ENCODE results near the gene TMEM175. TPM values are rescaled to one million over a fixed set of nuclear protein-coding genes. Genes with fewer than 3 reads are reported as not detected.

The TMEM175 gene
- total and polyA plus RNA-seq, 2 of the 4 experiments (the other 2 are of a cell fraction), result 7.7 to 41.9 TPM

DNA sequence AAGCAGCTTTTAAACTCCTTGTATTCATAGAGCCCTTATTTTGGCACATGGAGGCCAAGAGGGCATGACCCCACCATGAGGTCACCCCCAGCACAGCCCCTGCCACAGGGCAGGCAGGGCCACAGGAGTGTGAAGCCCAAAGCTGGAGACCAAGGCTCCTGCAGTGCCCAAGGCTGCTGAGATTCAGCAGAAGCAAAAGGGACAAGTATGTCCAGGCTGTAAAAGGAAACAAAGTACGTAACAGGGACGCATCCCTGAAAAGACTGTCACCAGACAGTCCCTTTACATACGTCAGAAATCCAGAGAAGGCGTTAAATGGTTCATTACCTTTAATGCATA is 19.0 kb upstream of the TMEM175 start:
- BruUV-seq (replicated peaks), result no TSS peak
- Histone ChIP-seq H3K79me1 (ENCODE audit: low read depth in 1 of 2, low read length in 2 of 2) (peaks cover 9 to 65% of the 10 kb centered on the region in 2 experiments), H2AK5ac (ENCODE audit: low read depth, low read length) (no peak overlapping the region), H3K9me1 (ENCODE audit: insufficient read depth, low read length) (peaks cover 5% of the 10 kb centered on the region; the same call in 1 of the 2 replicates), H2BK15ac (ENCODE audit: low read depth, low read length) (no peak overlapping the region), H4K91ac (ENCODE audit: insufficient read depth, low read depth, low read length) (no peak overlapping the region), H3K36me3 (ENCODE audit: control insufficient read depth, insufficient read depth, low read length) (peaks cover 19% of the 10 kb centered on the region), H4K20me1 (ENCODE audit: insufficient read depth, low read length) (peaks cover 72% of the 10 kb centered on the region), H2BK5ac (ENCODE audit: low read depth, low read length, poor library complexity, severe bottlenecking) (no peak overlapping the region), H2AFZ (replicated peaks; ENCODE audit: low read length, poor library complexity) (no peak overlapping the region), H2BK120ac (ENCODE audit: low read depth, low read length) (no peak overlapping the region), H3K18ac (ENCODE audit: low read depth, low read length) (no peak overlapping the region), H2BK20ac (ENCODE audit: low read depth, low read length) (no peak overlapping the region), H3K23ac (ENCODE audit: low read depth, low read length) (no peak overlapping the region), H3K14ac (replicated peaks; ENCODE audit: low read depth, low read length) (no peak overlapping the region), H2AK9ac (replicated peaks; ENCODE audit: low read depth, low read length, poor library complexity) (no peak overlapping the region), H3K56ac (ENCODE audit: extremely low read depth, insufficient read depth, low read length) (no peak overlapping the region), H3K4me2 (ENCODE audit: low read depth, low read length) (no peak overlapping the region), H4K8ac (ENCODE audit: low read depth in 2 of 2, low read length in 2 of 2) (no peak overlapping the region), H3K9me3 (ENCODE audit: control insufficient read depth, insufficient read depth, low read length) (no peaks in the 10 kb centered on the region), H3K27me3 (ENCODE audit: control insufficient read depth, insufficient read depth, low read length) (no peaks in the 10 kb centered on the region), H3K4me3 (ENCODE audit: insufficient read depth, low read depth, low read length) (no peak overlapping the region), H3K27ac (ENCODE audit: insufficient read depth, low read length) (no peak overlapping the region), H3K4me1 (ENCODE audit: control insufficient read depth, insufficient read depth, low read length) (no peaks in the 10 kb centered on the region), H4K5ac (ENCODE audit: low read depth, low read length) (no peak overlapping the region), H3K4ac (ENCODE audit: low read depth, low read length) (no peak overlapping the region), H3K9ac (ENCODE audit: low read depth, low read length) (no peak overlapping the region)
- no peak for DNase-seq
- CTCF ChIA-PET, result no interaction called here
- WGBS, 2 experiments (ENCODE audit: extremely low coverage in 2 of 2, insufficient read length in 1 of 2), result no CpG with 5 or more reads among the region's 4 CpGs
- no peak for TF ChIP-seq MXI1 (IDR thresholded peaks at IDR 0.05; ENCODE audit: borderline replicate concordance, low read depth, low read length)
- no peak for TF ChIP-seq FOS (IDR thresholded peaks at IDR 0.05; ENCODE audit: low read depth, low read length)
- TF ChIP-seq NFE2L2 (IDR thresholded peaks at IDR 0.05; ENCODE audit: low read depth, low read length), result no peak
- TF ChIP-seq CTCF (conservative IDR thresholded peaks at IDR 0.05; ENCODE audit: low read depth, low read length), result no peak
- no peak for TF ChIP-seq POLR2A (IDR thresholded peaks at IDR 0.05; ENCODE audit: low read depth, low read length)
- no peak for TF ChIP-seq CEBPB (IDR thresholded peaks at IDR 0.05; ENCODE audit: low read depth, low read length)
- TF ChIP-seq MAFK (IDR thresholded peaks at IDR 0.05; ENCODE audit: low read depth, low read length), result no peak
- TF ChIP-seq RCOR1 (IDR thresholded peaks at IDR 0.05; ENCODE audit: insufficient replicate concordance, low read length), result no peak
- TF ChIP-seq BHLHE40 (IDR thresholded peaks at IDR 0.05; ENCODE audit: low read depth, low read length), result no peak
- no peak for TF ChIP-seq MAZ (IDR thresholded peaks at IDR 0.05; ENCODE audit: borderline replicate concordance, low read depth, low read length)
- TF ChIP-seq ELK1 (IDR thresholded peaks at IDR 0.05; ENCODE audit: borderline replicate concordance, low read depth, low read length), result no peak
- no peak for TF ChIP-seq CHD1 (IDR thresholded peaks at IDR 0.05; ENCODE audit: low read depth, low read length)
- TF ChIP-seq SMC3 (IDR thresholded peaks at IDR 0.05; ENCODE audit: low read depth, low read length), result no peak
- TF ChIP-seq, protein P1, sequence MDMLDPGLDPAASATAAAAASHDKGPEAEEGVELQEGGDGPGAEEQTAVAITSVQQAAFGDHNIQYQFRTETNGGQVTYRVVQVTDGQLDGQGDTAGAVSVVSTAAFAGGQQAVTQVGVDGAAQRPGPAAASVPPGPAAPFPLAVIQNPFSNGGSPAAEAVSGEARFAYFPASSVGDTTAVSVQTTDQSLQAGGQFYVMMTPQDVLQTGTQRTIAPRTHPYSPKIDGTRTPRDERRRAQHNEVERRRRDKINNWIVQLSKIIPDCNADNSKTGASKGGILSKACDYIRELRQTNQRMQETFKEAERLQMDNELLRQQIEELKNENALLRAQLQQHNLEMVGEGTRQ (IDR thresholded peaks at IDR 0.05; ENCODE audit: low read depth, low read length), result no peak
- TF ChIP-seq RAD21 (IDR thresholded peaks at IDR 0.05; ENCODE audit: low read length), result no peak
- POLR2A ChIA-PET (ENCODE audit: unreplicated experiment), result no interaction called here
- ATAC-seq (ENCODE audit: low read depth), result no peak
- in situ Hi-C loops (cut with MboI; ENCODE audit: low sequenced_read_pairs) (no loop called here), intact Hi-C loops (cut with micrococcal nuclease) (no loop called here), dilution Hi-C loops (cut with HindIII; ENCODE audit: low sequenced_read_pairs, unreplicated experiment) (no loop called here)
